ENCODE results near the gene PRKN.

The PRKN gene

DNA sequence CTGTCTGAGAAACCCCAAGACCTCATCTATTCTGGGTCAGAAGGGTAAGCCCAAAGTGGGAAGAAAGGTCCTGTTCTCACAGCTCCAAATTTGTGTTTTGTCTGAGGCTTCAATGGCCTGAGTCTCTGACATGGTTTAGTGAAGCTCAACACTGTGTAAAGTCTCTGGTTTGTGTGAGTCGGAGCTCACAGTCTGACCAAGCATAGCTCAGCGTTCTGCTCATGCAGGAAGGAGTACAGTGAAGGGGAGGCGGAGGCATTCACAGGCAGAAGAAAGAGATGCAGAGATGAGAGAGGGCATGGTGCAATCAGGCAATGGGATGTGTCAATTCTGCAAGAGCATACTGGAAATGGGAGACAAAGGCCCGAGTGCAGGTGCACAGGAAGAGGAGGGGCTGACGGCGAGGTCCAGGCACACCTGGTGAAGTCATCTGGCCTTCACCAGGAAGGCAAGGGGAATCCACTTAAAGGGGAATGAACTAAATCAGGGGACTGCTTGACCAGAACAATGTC is 990.7 kb downstream of the PRKN start:
- Histone ChIP-seq H3K79me2 (ENCODE audit: insufficient read depth, low read depth) (no peaks in the 10 kb centered on the region), H3K4me3 (IDR thresholded peaks at IDR 0.05; ENCODE audit: insufficient read depth, low read depth, low read length) (no peak overlapping the region), H3K4me1 (ENCODE audit: low read depth, poor library complexity, severe bottlenecking) (no peaks in the 10 kb centered on the region), H3K36me3 (ENCODE audit: insufficient read depth) (no peaks in the 10 kb centered on the region), H4K20me1 (ENCODE audit: insufficient read depth) (no peaks in the 10 kb centered on the region), H3K9ac (no peak overlapping the region), H3K27me3 (ENCODE audit: insufficient read depth, low read depth) (no peaks in the 10 kb centered on the region), H3K4me2 (no peak overlapping the region), H3K27ac (no peak overlapping the region), H2AFZ (ENCODE audit: low read depth) (no peak overlapping the region)
- TF ChIP-seq, protein P1, sequence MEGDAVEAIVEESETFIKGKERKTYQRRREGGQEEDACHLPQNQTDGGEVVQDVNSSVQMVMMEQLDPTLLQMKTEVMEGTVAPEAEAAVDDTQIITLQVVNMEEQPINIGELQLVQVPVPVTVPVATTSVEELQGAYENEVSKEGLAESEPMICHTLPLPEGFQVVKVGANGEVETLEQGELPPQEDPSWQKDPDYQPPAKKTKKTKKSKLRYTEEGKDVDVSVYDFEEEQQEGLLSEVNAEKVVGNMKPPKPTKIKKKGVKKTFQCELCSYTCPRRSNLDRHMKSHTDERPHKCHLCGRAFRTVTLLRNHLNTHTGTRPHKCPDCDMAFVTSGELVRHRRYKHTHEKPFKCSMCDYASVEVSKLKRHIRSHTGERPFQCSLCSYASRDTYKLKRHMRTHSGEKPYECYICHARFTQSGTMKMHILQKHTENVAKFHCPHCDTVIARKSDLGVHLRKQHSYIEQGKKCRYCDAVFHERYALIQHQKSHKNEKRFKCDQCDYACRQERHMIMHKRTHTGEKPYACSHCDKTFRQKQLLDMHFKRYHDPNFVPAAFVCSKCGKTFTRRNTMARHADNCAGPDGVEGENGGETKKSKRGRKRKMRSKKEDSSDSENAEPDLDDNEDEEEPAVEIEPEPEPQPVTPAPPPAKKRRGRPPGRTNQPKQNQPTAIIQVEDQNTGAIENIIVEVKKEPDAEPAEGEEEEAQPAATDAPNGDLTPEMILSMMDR (conservative IDR thresholded peaks at IDR 0.05; ENCODE audit: low read depth, low read length) = no peak

DNA sequence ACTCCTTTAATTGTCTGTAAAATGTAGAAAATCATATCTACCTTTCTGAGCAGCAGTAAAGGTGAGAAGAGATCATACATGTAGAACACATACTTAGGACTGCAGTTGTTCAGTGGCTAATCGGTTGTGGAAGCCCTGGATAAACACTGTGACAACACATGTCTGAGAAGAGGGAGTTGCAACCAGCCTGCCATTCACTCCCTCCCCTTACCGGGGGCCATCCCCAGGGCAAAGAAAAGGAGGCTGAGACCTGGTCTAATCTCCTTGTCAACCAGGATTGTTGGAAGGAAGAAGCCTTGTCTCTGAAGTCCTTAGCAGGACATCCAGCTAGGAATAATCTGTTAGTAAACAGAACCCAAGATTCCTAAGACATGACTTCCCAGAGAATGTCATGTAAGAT is 991.2 kb downstream of the PRKN start:
- Histone ChIP-seq H3K36me3 (ENCODE audit: insufficient read depth) (no peaks in the 10 kb centered on the region; the same call in 1 of the 2 replicates), H4K20me1 (ENCODE audit: insufficient read depth) (no peaks in the 10 kb centered on the region), H2AFZ (ENCODE audit: low read depth) (no peak overlapping the region), H3K4me2 (no peak overlapping the region), H3K27me3 (ENCODE audit: insufficient read depth, low read depth) (no peaks in the 10 kb centered on the region), H3K79me2 (ENCODE audit: insufficient read depth, low read depth) (no peaks in the 10 kb centered on the region), H3K4me1 (ENCODE audit: low read depth, poor library complexity, severe bottlenecking) (no peaks in the 10 kb centered on the region), H3K27ac (no peak overlapping the region), H3K9ac (no peak overlapping the region), H3K4me3 (IDR thresholded peaks at IDR 0.05; ENCODE audit: insufficient read depth, low read depth, low read length) (no peak overlapping the region)
- TF ChIP-seq, protein P1 (conservative IDR thresholded peaks at IDR 0.05; ENCODE audit: low read depth, low read length) = no peak

DNA sequence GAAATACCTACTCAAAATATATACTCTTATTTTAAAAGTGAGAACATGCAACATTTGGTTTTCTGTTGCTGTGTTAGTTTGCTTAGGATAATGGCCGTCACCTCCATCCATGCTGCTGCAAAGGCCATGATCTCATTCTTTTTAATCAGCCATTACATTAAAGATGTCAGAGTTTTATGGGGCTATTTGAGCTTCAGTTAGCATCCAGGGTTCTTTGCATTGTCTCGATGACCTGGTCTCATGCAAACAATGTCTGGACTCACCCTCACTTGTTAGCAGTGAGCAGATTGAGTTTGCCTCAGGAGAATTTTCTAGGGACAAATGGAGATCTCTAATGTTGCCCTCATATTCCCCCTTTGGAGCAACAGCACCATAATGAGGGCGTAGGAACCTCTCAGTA is 995.0 kb downstream of the PRKN start:
- no peak overlapping the region for H3K4me3 ChIP-seq (IDR thresholded peaks at IDR 0.05; ENCODE audit: insufficient read depth, low read depth, low read length)
- H3K36me3 ChIP-seq (ENCODE audit: insufficient read depth) = no peaks in the 10 kb centered on the region; the same call in 1 of the 2 replicates
- H3K27ac ChIP-seq = no peak overlapping the region
- TF ChIP-seq, protein P1 (conservative IDR thresholded peaks at IDR 0.05; ENCODE audit: low read depth, low read length) = no peak
- H4K20me1 ChIP-seq (ENCODE audit: insufficient read depth) = no peaks in the 10 kb centered on the region
- no peak overlapping the region for H3K9ac ChIP-seq
- no peak overlapping the region for H2AFZ ChIP-seq (ENCODE audit: low read depth)
- no peaks in the 10 kb centered on the region for H3K27me3 ChIP-seq (ENCODE audit: insufficient read depth, low read depth)
- H3K4me2 ChIP-seq = no peak overlapping the region
- H3K79me2 ChIP-seq (ENCODE audit: insufficient read depth, low read depth) = no peaks in the 10 kb centered on the region
- H3K4me1 ChIP-seq (ENCODE audit: low read depth, poor library complexity, severe bottlenecking) = no peaks in the 10 kb centered on the region

DNA sequence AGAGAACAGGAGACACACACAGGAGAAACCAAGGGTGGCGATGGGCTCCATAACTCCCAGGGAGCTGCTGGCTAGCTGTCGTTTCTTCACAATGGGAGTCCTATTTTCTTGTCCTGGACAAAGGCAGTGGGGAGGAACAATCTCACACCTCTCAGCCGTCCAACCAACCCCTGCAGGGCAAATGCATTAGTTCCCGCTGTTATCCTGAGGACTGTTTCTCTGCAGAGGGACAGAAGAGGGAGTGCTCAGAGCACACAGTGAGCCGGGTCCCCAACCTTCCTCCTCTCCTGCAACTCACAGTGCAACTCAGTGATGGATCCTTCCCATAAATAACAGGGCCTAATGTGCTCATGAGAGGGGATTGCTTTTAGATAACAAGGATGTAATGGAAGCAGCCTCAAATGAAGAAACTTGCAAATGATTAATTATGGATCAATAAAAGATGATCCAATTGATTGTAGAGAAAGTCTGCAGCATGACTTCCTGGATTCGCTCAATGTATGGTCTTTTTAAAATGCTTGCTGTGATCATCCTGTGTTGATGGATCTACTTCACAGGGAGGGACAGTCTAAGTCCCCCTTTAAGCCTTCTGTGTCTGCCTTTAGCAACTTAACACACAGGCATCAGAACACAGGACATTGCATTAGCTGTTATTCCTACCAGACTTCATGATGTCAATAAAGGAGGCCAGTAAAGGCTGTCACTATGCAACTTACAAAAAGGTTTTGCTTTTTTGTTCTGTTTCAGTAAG is 1000.3 kb downstream of the PRKN start:
- H3K4me2 ChIP-seq = no peak overlapping the region
- no peaks in the 10 kb centered on the region for H3K27me3 ChIP-seq (ENCODE audit: insufficient read depth, low read depth)
- no peaks in the 10 kb centered on the region; the same call in 1 of the 2 replicates for H3K36me3 ChIP-seq (ENCODE audit: insufficient read depth)
- TF ChIP-seq, protein P1 (conservative IDR thresholded peaks at IDR 0.05; ENCODE audit: low read depth, low read length) = no peak
- no peaks in the 10 kb centered on the region for H3K79me2 ChIP-seq (ENCODE audit: insufficient read depth, low read depth)
- no peak overlapping the region for H2AFZ ChIP-seq (ENCODE audit: low read depth)
- H3K4me3 ChIP-seq (IDR thresholded peaks at IDR 0.05; ENCODE audit: insufficient read depth, low read depth, low read length) = no peak overlapping the region
- no peaks in the 10 kb centered on the region for H3K4me1 ChIP-seq (ENCODE audit: low read depth, poor library complexity, severe bottlenecking)
- no peak overlapping the region for H3K9ac ChIP-seq
- no peaks in the 10 kb centered on the region for H4K20me1 ChIP-seq (ENCODE audit: insufficient read depth)
- no peak overlapping the region for H3K27ac ChIP-seq
